ENCODE data around the gene HERC4.

DNA sequence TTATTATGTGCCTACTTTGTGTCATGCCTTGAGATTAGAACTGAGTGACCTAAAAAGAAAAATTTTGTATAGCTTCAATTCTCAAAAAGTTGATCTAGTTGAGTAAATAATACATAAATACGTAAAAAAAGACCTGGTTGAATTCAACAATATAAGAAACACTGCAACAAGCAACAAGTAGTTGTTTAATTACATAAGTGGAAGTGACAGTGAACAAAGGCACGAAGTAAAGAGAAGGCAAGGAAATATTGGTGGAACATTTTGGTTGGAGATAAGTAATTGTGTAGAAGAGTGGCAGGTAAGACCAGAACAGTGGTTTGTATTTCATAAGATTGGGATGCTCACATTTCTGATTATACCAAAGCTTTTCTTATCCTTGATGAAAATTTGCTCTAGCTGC is 26.0 kb upstream of the HERC4 start:
- no peak for TF ChIP-seq GTF2I (CRISPR knock-in tag; conservative IDR thresholded peaks at IDR 0.05)
- no peak for TF ChIP-seq JUN (CRISPR knock-in tag; IDR thresholded peaks at IDR 0.05)
- TF ChIP-seq ZNF416 (CRISPR knock-in tag; IDR thresholded peaks at IDR 0.05): no peak
- TF ChIP-seq, protein P1, sequence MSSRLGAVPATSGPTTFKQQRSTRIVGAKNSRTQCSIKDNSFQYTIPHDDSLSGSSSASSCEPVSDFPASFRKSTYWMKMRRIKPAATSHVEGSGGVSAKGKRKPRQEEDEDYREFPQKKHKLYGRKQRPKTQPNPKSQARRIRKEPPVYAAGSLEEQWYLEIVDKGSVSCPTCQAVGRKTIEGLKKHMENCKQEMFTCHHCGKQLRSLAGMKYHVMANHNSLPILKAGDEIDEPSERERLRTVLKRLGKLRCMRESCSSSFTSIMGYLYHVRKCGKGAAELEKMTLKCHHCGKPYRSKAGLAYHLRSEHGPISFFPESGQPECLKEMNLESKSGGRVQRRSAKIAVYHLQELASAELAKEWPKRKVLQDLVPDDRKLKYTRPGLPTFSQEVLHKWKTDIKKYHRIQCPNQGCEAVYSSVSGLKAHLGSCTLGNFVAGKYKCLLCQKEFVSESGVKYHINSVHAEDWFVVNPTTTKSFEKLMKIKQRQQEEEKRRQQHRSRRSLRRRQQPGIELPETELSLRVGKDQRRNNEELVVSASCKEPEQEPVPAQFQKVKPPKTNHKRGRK (CRISPR knock-in tag; IDR thresholded peaks at IDR 0.05; ENCODE audit: borderline replicate concordance): no peak
- TF ChIP-seq, protein P2, sequence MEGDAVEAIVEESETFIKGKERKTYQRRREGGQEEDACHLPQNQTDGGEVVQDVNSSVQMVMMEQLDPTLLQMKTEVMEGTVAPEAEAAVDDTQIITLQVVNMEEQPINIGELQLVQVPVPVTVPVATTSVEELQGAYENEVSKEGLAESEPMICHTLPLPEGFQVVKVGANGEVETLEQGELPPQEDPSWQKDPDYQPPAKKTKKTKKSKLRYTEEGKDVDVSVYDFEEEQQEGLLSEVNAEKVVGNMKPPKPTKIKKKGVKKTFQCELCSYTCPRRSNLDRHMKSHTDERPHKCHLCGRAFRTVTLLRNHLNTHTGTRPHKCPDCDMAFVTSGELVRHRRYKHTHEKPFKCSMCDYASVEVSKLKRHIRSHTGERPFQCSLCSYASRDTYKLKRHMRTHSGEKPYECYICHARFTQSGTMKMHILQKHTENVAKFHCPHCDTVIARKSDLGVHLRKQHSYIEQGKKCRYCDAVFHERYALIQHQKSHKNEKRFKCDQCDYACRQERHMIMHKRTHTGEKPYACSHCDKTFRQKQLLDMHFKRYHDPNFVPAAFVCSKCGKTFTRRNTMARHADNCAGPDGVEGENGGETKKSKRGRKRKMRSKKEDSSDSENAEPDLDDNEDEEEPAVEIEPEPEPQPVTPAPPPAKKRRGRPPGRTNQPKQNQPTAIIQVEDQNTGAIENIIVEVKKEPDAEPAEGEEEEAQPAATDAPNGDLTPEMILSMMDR (IDR thresholded peaks at IDR 0.05): no peak
- TF ChIP-seq, protein P3, sequence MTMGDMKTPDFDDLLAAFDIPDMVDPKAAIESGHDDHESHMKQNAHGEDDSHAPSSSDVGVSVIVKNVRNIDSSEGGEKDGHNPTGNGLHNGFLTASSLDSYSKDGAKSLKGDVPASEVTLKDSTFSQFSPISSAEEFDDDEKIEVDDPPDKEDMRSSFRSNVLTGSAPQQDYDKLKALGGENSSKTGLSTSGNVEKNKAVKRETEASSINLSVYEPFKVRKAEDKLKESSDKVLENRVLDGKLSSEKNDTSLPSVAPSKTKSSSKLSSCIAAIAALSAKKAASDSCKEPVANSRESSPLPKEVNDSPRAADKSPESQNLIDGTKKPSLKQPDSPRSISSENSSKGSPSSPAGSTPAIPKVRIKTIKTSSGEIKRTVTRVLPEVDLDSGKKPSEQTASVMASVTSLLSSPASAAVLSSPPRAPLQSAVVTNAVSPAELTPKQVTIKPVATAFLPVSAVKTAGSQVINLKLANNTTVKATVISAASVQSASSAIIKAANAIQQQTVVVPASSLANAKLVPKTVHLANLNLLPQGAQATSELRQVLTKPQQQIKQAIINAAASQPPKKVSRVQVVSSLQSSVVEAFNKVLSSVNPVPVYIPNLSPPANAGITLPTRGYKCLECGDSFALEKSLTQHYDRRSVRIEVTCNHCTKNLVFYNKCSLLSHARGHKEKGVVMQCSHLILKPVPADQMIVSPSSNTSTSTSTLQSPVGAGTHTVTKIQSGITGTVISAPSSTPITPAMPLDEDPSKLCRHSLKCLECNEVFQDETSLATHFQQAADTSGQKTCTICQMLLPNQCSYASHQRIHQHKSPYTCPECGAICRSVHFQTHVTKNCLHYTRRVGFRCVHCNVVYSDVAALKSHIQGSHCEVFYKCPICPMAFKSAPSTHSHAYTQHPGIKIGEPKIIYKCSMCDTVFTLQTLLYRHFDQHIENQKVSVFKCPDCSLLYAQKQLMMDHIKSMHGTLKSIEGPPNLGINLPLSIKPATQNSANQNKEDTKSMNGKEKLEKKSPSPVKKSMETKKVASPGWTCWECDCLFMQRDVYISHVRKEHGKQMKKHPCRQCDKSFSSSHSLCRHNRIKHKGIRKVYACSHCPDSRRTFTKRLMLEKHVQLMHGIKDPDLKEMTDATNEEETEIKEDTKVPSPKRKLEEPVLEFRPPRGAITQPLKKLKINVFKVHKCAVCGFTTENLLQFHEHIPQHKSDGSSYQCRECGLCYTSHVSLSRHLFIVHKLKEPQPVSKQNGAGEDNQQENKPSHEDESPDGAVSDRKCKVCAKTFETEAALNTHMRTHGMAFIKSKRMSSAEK (CRISPR knock-in tag; IDR thresholded peaks at IDR 0.05; ENCODE audit: borderline replicate concordance): no peak
- no peak for TF ChIP-seq ETV6 (CRISPR knock-in tag; IDR thresholded peaks at IDR 0.05)
- TF ChIP-seq ZNF121 (CRISPR knock-in tag; IDR thresholded peaks at IDR 0.05): no peak
- TF ChIP-seq FOXK1 (CRISPR knock-in tag; IDR thresholded peaks at IDR 0.05): no peak
- TF ChIP-seq, protein P4, sequence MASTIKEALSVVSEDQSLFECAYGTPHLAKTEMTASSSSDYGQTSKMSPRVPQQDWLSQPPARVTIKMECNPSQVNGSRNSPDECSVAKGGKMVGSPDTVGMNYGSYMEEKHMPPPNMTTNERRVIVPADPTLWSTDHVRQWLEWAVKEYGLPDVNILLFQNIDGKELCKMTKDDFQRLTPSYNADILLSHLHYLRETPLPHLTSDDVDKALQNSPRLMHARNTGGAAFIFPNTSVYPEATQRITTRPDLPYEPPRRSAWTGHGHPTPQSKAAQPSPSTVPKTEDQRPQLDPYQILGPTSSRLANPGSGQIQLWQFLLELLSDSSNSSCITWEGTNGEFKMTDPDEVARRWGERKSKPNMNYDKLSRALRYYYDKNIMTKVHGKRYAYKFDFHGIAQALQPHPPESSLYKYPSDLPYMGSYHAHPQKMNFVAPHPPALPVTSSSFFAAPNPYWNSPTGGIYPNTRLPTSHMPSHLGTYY (CRISPR knock-in tag; IDR thresholded peaks at IDR 0.05): no peak
- TF ChIP-seq, protein P5, sequence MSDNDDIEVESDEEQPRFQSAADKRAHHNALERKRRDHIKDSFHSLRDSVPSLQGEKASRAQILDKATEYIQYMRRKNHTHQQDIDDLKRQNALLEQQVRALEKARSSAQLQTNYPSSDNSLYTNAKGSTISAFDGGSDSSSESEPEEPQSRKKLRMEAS (CRISPR knock-in tag; IDR thresholded peaks at IDR 0.05): no peak
- no peak for TF ChIP-seq NFYB (CRISPR knock-in tag; conservative IDR thresholded peaks at IDR 0.05; ENCODE audit: low read depth)
- TF ChIP-seq FOXP1 (CRISPR knock-in tag; IDR thresholded peaks at IDR 0.05; ENCODE audit: borderline replicate concordance): no peak

Data from WTC11 (cell line).